ENCODE data around the gene SMIM33.
"Not testable (repeated sequence)": the region's sequence is repeated elsewhere in the genome, so short reads cannot be mapped to it uniquely, and the experiment has no call there.

DNA sequence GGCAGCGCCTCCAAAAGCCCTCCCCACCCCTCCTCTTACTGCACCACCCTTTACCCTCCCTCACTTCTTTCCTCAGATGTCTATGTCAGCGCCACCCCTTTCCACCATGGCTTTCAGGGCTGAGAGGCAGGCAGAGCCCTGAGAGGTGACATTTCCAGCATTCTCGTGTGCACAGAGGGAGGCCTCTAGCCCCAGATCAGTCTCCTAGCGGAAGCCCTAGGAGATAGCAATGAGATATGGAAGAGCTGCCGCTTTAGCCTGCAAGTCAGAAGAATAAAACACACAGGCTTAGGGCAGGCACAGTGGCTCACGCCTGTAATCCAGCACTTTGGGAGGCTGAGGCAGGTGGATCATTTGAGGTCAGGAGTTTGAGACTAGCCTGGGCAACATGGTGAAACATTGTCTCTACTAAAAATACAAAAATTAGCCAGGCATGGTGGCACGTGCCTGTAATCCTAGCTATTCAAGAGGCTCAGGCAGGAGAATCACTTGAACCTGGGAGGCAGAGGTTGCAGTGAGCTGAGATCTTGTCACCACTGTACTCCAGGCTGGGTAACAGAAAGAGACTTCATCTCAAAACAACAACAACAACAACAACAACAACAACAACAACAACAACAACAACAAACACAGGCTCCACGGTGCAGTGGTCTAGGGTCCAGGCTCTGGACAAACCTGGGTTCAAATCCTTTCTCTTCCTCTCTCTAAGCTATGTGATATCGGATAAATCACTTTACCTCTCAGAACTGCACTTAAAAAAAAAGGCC, 8.0 kb downstream of the SMIM33 start:
- TF ChIP-seq POLR2AphosphoS5 (IDR thresholded peaks at IDR 0.05; ENCODE audit: low read depth, low read length); TAF1 (IDR thresholded peaks at IDR 0.05; ENCODE audit: low read depth, low read length); POLR2A (IDR thresholded peaks at IDR 0.05; ENCODE audit: low read depth, low read length); PAX5 (IDR thresholded peaks at IDR 0.05; ENCODE audit: insufficient read depth, low read length, severe bottlenecking); SPI1 (IDR thresholded peaks at IDR 0.05; ENCODE audit: low read depth, low read length): not testable (repeated sequence)
